HG02642 (cell line): Measurements from ENCODE around the gene MAGEB17.
A peak's percentile ranks its signal among the peaks of the same experiment; 100 is the strongest.
"Not testable (repeated sequence)": the region's sequence is repeated elsewhere in the genome, so short reads cannot be mapped to it uniquely, and the experiment has no call there.

ENCODE experiments used
- ATAC-seq: cut with Tn5 transposase; IDR thresholded peaks from one replicate; pipeline ENCODE4 v1.9.1; 2021; ENCODE audit warnings: mild to moderate bottlenecking; ENCODE audit not compliant: unreplicated experiment, poor library complexity

MAGEB17 gene

DNA sequence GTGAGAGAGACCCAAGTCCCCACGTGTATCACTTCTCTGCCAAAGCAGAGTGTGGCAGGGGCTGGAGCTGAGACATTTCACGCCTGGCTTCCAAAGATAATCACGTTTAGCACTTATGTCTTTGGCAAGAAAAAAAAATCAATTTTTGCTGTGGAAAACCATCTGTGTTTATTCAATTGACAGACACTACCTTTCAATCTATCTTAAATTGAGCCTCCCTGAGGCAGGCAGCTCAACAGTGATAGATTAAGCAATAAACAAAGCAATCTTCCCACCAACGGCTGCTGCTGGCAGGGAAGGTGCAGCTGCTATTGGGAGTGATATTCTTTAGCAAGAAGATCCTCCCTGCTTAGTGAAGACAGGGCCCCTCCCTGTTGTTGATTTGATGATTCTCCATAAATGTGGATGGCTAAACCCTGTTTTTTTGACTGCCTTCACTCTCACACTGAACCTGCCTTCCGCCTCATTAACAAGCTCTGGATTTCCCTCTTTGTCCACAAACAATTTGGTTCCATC is 11.6 kb upstream of the MAGEB17 start:
- ATAC-seq: no peak

DNA sequence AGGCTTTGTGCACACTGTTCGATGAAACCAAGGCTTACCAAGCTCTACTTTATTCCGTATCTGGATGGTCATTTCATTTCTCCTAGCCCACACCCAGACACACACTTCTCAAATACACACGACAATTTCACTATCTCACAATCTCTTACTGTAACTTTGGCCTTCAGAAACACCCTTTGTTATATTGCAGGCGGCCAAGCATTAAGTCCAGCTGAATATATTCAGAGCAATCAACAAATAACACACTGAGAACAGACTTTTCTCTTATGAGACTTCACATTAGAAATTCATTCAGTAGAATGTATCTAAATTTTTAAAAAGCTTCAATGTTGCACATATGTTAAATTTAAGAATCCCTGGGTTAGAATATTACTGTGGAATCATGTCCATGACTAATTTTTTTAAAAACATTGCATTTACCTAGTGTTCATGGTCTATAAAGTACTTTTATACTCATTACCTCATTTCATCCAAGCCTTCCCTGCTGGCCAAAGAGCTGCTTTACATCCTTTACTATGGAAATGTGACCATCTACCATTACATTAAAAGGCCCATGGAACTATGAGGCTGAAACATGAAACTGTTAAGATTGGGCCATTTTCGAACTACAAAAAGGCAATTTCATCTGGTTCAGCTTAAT is 10.5 kb upstream of the MAGEB17 start:
- no peak for ATAC-seq

DNA sequence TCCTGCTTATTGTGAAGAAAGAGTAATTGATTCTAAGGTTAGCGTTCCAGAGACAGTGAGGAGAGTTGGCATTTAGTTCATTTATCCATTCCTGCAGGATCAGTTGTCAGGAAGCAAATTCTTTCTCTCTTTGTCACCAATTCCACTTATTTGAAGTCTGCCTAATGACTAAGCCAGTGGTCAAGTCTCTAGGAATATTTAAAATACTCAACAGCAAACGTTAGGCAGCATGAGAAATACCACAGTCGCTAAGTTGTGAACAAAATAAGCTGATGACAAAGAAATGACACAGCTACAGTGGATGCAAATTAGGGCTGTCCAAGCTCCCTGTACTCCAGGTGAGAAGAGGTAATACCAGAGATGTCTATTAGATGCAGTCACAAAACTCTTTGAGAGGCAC is 6.6 kb upstream of the MAGEB17 start:
- ATAC-seq: no peak

DNA sequence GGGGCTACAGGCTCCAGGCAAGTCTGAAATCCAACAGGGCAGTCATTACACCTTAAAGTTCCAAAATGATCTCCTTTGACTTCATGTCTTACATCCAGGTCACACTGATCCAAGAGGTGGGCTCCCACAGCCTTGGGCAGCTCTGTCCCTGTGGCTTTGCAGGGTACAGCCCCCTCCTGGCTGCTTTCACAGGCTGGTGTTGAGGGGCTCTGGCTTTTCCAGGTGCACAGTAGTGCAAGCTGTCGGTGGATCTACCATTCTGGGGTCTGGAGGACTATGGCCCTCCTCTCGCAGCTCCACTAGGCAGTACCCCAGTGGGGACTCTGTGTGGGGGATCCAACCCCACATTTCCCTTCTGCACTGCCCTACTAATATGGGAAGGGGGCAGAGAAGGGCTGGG is 6.1 kb upstream of the MAGEB17 start:
- not testable (repeated sequence) for ATAC-seq

DNA sequence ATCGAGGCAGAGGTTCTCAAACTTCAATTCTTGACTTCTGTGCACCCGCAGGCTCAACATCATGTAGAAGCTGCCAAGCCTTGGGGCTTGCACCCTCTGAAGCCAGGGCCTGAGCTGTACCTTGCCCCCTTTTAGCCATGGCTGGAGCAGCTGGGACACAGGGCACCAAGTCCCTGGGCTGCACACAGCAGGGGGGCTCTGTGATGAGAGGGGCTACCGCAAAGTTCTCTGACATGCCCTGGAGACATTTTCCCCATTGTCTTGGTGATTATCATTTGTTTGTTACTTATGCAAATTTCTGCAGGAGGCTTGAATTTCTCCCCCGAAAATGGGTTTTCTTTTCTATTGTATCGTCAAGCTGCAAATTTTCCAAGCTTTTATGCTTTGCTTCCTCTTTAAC is 4.9 kb upstream of the MAGEB17 start:
- ATAC-seq: no peak

DNA sequence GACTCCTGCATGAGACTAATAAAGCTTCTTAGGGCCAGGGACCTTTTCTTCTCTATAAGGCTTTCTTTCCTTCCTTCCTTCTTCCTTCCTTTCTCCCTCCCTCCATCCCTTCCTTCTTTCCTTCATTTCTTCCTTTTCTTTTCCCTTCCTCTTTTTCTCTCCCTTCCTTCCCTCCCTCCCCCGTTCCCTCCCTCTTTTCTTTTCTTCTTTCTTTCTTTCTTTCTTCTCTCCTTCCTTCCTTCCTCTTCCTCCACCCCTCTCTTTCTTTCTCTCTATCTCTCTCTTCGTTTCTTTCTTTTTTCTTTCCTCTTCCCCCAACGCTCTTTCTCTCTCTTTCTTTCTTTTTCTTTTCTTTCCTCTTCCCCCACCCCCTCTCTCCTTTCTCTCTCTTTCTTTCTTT is 2.5 kb upstream of the MAGEB17 start:
- no peak for ATAC-seq

DNA sequence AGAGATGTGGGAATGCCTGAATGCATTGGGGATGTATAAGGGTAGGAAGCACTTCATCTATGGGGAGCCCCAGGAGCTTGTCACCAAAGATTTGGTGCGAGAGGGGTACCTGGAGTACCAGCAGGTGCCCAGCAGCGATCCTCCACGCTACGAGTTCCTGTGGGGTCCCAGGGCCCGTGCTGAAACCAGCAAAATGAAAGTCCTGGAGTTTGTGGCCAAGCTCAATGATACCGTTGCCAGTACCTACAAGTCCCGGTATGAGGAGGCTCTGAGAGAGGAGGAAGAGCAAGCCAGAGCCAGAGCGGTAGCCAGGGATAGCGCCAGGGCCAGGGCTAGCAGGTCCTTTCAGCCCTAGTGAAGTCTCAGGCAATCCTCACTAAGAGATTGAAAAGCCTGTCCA is 3.8 kb downstream of the MAGEB17 start:
- ATAC-seq: no peak

DNA sequence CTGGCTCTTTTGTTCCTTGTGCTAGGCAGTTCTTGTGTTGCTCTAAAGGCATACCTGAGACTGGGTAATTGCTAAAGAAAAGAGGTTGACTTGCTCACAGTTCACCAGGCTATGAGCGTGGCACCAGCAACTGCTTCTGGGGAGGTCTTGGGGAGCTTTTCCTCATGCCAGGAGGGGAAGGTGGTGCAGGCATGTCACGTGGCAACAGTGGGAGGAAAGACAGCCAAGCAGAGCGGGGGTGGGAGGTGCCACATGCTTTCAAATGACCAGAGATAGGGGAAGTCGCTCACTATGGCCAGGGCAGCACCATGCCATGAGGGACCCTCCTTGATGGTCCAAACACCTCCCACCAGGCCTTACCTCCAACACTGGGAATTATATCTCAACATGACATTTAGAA is 4.7 kb downstream of the MAGEB17 start:
- no peak for ATAC-seq

DNA sequence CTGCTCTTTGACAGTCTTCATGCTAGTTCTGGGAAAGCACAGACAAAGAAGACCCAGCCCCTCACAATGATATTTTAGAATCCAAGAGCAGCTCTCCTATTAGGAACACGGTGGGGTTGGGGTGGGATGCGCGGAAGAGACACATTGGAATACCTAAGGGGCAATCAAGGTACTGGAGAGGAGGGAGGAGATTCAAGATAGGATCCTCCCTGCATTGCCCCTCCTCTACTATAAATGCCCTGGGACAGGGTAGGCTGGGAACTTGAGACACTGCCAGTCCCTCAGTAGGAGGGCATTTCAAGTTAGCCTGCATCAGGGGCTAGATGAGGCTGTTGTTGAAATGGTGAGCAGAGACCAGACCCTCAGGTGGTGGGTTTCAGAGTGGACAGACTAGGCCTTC is 5.1 kb downstream of the MAGEB17 start:
- ATAC-seq: no peak

DNA sequence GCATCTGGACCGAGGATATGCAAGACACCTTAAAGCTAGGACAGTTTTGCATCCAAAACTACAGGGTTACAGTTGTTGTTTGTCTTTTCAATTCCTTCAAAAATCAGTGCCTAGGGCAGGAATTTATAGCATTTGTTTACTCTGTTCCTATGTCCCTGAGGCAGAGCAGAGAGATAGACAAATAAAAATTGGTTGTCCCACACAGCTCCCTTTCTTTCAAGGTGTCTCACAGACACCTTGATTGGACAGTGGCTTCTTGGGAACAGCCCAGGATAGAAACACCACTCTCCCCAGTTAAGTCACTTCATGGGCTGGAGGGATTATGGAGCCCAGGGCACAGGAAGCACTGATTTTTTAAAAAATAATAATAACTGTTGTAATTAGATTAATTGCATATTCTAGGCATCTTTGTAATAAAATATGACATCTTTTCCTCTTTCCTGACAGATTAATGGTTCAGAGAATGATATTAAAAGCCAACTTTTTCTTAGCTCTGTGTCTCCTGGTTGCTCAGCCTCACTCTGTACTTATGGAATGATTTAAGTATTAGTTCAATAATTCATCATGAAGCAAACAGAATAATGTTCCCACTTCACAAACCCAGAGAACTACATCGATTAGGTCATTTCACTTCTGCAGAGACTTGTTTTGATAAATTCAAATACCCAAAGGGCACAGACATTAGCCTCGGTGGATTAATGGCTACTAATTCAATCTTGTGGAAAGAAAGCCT is 8.2 kb downstream of the MAGEB17 start:
- no peak for ATAC-seq

DNA sequence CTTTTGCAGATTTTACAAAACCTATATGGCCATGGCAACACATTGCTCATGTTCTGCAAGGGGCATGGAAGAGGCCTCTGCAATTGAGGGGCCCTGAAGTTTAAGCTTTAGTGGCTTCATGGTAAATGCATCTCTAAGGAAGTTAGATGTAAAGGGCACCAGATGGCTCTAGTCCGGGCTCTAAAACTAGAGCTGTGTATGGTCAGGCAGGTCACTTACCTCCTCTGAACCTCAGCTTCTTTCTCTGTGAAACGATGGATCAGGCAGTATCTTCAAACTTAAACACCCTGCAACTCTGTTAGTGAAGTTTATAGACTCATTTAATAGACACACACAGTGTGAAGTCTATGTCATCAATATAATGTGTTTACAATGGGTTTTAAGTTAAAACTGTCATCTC is 10.0 kb downstream of the MAGEB17 start:
- no peak for ATAC-seq

DNA sequence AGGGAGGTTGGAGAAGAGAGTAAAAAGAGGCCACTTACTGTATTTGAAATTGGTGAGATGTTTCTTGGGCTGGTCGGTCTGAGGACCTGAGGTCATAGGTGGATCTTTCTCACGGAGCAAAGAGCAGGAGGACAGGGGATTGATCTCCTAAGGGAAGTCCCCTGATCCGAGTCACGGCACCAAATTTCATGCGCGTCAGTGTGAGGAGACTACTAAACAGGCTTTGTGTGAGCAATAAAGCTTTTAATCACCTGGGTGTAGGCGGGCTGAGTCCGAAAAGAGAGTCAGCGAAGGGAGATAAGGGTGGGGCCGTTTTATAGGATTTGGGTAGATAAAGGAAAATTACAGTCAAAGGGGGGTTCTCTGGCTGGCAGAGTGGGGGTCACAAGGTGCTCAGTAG is 16.6 kb downstream of the MAGEB17 start:
- ATAC-seq: not testable (repeated sequence)

DNA sequence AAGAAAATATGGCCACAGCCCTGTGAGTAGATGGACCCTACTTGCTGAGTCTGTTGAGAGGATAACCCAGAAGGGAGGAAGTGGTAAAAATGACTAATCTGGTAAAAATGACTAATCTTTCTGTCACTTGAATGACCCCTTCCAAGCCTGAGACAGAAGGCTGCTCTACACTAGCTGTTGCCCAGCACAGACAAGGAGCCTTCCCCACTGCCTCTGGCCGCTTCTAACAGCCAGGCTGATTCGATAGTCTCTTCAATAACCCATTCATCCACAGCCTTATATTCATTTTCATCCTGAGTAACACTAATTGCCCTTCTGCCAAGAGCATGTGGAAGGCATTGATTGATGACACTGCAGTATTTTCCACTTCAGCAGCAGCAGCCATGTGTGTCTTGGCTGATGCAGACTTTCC is 18.4 kb downstream of the MAGEB17 start:
- peak; percentile 85 for ATAC-seq

DNA sequence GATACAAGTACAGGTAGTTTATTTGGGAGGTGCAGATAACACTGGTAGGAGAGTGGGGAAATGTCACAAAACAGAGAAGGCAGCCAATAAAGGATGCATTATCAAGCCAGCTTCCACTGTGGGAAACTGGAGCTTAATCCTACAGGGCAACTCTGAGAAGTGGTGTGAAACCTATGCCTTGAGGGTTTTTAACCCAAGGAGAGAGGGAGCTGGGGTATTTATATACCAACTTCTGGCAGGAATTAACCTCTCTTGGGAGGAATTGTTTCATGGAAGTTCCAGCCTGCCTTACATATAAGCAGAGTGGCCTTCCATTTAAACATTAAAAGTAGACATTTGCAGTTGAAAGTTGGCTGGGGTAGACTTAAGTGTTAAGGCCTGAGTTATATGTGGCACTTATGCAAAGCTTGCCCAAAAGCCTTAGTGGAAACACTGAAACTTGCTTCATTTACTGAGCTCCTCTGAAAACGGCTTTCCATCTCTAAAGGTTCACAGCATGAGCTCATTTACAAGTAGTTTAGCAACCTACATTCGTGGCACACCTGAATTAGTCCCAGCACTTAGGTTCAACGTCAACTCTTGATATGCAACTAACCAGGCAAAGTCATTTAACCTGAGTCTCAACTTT is 19.2 kb downstream of the MAGEB17 start:
- no peak for ATAC-seq

DNA sequence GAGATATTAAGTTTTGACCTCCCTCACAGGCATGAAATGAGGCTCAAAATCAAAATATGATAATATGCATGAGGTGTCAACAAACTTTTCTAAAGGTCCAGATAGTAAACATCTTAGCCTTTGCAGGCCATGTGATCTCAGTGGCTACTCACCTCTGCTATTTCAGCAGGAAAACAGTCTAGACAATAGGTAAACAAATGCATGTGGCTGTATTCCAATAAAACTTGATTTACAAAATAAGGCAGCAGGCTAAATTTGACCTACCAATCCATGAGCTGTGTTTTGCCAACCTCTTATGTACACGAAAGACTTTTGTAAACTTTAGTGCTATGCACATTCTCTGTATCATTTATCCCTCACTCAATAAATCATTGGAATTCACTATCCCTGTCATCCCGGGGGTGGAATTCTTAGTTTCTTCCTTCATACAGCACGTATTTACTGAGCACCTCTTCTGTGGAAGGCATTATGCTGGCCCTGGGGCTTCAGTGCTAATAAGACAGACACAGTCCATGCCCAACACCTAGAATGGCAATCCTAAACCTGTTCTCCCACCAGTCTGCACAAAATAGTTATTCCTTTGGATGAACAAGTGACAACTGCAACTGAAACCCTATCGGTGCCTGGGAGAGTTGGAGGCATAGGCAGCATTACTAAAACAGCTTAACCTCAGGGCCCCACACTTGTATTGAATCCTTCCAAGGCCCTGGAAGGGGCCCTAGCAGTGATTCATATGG is 19.9 kb downstream of the MAGEB17 start:
- no peak for ATAC-seq

DNA sequence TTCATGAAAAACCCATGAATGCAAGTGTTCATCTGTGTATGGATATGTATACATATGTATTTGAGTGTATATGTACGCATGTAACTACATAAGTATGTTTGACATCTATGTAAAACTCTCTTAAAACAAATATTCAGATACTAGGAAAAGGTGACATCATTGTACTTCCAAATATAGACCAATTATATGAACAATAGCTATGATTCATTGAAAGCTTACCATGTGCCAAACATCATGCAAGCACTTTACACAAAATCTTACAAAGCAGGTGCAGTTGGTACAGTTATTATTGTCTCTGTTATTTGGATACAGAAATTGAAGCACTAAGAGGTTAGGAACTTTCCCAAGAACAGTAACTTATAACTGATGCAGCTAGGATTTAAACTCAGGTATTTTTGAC is 21.4 kb downstream of the MAGEB17 start:
- no peak for ATAC-seq

DNA sequence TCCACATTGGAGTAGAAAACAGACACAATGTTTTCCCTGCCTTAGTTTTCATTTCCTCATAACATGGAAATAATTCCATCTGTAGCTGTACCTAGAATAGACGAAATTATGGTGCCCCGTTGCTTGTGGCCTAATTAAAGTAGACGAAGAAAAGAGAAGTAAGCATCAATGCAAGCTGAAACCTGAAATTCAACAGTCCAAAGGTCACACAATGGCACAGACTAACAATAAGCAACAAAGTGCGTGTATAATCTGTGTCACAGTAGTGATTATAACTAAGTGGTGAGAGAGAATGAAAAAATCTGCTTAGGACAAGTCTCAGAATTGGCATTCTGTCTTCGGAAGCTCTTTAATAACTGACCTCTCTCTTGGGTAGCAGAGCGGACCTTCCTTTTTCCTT is 24.3 kb downstream of the MAGEB17 start:
- no peak for ATAC-seq

DNA sequence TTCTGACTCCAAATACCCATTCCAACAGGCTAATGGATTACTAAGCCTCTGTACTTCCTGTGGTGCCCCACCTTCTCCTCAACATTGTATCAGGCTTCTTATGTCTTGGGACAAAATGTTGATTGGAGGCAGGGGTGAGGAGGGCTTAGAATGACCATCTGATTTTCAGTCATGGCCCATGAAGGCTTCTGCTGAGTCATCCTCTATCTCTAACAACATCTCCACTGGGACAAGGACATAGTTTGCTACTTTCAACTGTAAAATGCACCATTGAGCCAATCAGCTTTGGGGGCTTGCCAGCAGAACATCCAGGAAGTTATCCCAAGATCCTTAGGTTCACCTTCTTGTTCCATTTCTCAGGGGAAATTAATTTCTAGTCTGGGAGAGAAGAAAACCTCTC is 29.5 kb downstream of the MAGEB17 start:
- ATAC-seq: no peak

DNA sequence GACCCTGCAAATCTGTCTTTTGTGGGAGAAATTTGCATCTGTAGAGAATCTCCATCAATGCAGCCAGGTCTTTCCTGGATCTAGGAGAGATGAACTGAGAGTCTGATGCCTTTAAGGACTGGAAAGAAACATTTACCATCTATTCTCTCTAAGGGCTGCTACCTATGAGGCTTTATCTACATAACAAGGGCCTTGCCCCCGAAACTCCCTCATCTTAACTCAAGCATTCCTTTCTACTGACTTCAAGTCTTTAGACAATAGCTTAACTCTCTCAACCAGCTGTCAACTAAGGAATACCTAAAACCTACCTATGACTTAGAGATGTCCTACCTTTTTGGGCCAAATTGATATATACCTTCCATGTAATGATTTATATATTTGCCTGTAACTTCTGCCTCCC is 32.1 kb downstream of the MAGEB17 start:
- no peak for ATAC-seq

DNA sequence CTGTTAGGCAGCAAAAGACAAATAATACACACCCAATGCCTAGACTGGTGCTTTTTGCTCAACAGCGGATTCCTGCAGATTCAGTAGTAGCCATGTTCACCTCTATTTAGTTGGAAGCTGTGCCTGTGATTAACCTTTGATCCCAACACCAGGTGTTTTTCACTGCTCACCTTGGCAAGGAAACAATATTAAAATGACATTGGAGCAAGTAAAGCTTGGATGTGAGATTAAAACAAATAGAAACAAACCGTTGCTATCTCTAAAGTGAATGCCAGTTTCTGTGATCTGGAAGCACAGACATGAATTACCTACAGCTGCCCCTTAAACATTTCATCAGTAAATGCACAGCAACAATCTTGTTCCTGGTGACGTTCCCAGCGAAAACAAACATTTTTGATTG is 35.7 kb downstream of the MAGEB17 start:
- no peak for ATAC-seq

DNA sequence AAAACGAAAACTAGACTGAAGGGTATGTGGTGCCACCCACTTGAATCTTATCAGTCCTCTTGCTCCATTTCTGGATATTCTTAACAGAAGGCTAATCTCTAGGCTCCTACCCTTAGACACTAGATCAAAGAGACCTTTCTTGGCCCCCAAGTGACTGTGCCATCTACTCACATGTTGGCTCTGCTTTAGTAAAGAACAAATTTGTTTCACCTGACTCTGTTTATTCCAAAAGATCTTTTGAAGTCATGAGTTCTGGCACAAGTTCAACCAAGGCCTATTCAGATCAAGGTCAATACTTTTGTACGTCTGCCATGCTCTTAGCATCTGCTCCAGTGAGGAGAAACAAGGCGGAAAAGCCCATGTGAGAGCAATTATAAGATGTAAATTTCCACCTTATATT is 37.3 kb downstream of the MAGEB17 start:
- ATAC-seq: no peak
